SU-DHL-6 (cell line): Measurements from ENCODE around the gene GPR161.

Experiments used
- EZH2phosphoT487 ChIP-seq: fragments of 200-600 bp; sonication (generic), shearing (Covaris generic); conservative IDR thresholded peaks from 2 replicates; pipeline ENCODE4 v1.6.1; 2018; ENCODE audit warnings: mild to moderate bottlenecking, antibody characterized with exemption, low read length, moderate library complexity, mixed read lengths
- TF ChIP-seq, protein P1 (sequence below): fragments of 200-600 bp; sonication (generic); IDR thresholded peaks from one replicate; pipeline ENCODE4 v1.5.1; 2017; ENCODE audit warnings: antibody characterized with exemption, mild to moderate bottlenecking, low read length, moderate library complexity; ENCODE audit not compliant: insufficient read depth, poor library complexity, severe bottlenecking

- TF ChIP-seq, protein P1, sequence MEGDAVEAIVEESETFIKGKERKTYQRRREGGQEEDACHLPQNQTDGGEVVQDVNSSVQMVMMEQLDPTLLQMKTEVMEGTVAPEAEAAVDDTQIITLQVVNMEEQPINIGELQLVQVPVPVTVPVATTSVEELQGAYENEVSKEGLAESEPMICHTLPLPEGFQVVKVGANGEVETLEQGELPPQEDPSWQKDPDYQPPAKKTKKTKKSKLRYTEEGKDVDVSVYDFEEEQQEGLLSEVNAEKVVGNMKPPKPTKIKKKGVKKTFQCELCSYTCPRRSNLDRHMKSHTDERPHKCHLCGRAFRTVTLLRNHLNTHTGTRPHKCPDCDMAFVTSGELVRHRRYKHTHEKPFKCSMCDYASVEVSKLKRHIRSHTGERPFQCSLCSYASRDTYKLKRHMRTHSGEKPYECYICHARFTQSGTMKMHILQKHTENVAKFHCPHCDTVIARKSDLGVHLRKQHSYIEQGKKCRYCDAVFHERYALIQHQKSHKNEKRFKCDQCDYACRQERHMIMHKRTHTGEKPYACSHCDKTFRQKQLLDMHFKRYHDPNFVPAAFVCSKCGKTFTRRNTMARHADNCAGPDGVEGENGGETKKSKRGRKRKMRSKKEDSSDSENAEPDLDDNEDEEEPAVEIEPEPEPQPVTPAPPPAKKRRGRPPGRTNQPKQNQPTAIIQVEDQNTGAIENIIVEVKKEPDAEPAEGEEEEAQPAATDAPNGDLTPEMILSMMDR, result no peak
- TF ChIP-seq EZH2phosphoT487, result no peak
These were observed 43.1 kb downstream of the GPR161 start for GRCh38 chr1:168093616-168094015.
